Measurements from ENCODE around the gene OOSP3.
A peak's percentile ranks its signal among the peaks of the same experiment; 100 is the strongest.
"Not testable (repeated sequence)": the region's sequence is repeated elsewhere in the genome, so short reads cannot be mapped to it uniquely, and the experiment has no call there.

The OOSP3 gene, protein sequence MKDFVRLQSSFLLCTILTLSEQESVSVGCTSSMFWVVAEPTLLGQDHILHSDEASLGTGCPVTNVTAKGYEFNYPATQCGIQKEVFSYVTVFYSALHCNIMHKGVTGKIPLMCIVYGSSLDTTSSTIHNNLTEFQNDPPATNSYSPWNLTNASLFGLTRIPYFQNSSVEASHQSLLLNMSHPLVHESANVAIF

DNA sequence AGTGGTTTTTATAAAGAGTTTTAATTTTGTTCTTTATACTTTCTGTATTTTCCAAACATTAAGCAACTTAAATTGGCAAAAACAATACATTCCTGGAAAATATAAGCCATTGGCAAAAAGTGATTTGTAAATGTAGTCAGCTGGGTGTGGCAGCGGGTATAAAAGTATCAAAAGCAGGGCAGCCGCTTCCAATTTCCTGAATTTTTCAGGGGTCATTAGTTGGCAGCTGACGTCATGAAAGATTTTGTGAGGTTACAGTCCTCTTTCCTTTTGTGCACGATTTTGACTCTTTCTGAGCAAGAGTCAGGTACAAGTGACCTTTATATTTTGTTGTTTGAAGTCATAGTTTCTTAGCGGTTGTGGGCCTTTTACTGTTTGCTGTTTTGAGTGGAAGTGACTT lies at the start of gene OOSP3:
Gene OOSP3, plus strand, starts transcription at position 208 of the 400 bp plus-strand sequence. Its CDS starts 27 bp downstream, at position 235.
- no peak for DNase-seq

DNA sequence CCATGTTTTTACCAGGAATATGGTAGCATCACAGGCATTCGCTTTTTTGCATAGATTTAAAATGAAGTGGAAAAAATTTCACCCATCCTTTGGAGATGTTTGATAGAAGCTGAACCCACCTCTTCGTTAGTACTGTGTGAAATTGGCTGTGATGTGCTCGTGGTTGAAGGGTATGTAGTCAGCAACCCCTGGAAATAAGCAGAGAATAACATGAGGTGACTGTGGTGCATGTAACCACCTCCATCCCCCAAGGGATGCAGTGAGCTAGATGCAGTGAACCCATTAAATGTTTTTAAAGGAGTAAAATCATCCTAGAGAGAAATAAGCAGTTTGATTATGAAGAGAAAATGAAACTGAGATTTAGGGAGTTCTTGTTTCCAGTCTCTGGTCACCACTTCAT lies 49.2 kb upstream of the OOSP3 start:
- no peak for DNase-seq

DNA sequence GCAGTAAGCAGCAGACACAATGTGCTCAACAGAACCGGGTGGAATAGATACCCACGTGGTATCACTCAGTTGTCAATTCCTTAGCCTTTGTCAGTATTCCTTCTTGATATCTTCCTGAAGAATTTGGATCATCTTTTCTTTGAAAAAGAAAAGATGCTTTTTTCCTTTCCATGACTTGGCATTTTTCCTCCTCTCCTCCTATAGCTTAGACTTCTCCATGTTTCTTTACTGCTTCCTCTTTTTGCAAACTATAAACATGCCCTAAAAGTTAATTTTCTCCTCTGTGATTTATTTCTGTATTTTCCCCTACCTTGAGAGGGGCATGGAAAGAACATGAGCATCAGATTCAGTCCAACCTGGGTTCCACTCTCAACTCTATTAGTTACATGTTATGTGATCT lies 45.0 kb upstream of the OOSP3 start:
- DNase-seq, result no peak

DNA sequence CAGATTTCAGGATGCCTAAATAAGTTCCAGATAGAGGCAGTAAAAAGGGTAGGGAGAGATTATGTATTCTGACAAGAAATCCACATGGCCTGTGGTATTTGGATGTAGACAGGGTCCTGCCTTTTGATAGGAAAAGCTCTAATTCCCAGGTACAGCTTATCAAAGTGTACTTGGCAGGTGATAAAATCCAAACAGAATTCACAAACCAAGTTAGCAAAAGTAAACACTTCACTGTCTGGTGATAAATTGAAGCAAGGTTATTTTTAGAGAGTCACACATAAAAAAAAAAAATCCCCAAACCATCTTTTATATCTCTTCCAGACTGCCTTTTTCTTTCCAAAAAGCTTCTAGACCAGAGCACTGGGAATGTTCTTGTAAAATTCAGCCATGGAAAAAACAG lies 39.0 kb upstream of the OOSP3 start:
- no peak for DNase-seq

DNA sequence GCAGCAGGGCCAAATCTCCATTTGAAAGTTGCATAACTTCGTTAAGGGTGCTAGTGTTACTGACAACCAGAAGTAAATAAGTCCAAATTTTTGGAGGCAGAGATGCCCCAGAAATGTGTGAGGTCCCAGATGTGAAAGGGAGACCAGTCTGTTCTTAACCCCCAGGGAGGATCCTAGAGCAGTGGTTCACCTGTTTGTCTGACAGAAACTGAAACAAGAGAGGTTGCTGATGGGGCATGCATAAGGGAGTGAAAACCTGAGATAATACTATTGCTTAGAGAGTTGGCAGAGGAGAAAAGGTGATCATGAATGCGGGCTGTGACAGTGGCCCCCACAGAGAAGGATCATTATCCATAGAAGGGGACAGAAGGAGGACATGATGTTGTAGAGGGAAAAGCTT lies 37.1 kb upstream of the OOSP3 start:
- DNase-seq, result no peak

DNA sequence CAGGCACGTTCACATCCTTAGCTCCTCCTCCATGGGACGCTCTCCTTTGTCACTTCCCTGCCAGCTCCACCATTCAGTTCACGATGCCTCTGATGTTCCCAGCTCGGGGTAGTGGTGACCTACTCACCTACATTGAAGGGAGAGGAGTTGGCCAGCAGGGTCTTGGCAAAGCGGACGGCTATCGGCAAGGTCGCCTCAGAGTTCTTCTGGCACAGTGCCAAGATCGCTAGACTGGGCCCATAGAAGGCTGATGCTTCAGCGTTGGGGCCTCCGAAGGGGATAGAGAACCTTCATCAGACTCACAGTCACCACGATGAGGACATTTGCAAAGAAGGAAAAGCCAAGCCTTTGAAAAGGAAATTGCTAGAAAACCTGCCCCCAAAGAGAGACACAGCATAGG lies 36.3 kb upstream of the OOSP3 start:
- DNase-seq, result no peak

DNA sequence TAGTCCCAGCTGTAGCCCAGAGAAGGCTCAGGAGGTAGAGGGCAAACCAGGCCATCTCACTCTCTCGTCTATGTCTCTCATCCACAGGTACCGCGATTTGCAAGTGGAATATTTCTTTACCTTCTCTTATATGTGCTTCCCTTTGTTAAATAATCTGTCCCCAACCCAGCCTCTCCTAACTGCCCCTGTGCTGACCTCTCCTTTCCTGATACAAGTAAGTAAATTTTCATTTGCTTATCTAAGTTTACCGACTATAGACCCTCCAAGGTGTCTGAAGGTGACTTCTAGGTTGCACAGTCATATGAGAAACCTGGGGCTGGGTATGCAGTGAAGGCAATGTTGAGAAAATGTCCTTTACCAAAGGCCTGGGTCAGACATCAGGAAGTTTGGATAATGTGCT lies 33.2 kb upstream of the OOSP3 start, which contains the start of gene CBLIF:
Gene CBLIF, minus strand, starts transcription at position 101 of the 400 bp plus-strand sequence. Its CDS starts 46 bp downstream, at position 55.
- no peak for DNase-seq

DNA sequence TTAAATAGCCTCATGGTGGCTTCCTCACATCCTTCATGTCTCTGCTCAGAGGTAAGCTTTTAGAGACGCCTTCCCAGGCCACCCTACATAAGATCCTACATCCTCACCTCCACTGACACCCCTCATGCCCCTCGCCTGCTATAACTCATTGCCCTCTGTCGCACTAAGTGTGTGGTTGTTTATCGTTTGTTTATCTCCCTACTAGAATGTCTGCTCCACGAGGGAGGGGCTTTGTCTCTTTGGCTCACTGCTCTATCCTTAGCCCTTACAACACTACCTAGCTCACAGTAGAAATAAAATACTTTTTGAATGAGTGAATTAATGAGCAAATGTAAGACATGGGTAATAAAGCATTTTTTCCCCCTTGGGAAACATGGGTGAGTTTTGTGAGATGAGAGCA lies 32.0 kb upstream of the OOSP3 start:
- DNase-seq, result no peak

DNA sequence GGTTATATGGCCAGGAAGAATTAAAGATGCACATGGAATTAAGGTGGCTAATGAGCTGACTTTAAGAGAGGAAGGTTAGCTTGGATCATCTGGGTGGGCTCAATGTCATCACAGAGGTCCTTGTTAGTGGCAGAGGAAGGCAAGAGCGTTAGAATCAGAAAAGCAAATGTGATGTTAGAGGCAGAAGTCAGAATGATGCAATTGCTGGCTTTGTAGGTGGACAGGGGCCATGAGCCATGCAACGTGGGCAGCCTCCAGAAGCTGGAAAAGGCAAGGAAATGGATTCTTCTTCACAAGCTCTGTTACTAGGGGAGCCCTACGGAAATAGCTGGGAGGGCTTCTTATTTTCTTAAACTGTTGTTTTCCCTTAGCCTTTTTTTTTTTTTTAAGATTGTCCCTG lies 31.0 kb upstream of the OOSP3 start:
- DNase-seq, result no peak

DNA sequence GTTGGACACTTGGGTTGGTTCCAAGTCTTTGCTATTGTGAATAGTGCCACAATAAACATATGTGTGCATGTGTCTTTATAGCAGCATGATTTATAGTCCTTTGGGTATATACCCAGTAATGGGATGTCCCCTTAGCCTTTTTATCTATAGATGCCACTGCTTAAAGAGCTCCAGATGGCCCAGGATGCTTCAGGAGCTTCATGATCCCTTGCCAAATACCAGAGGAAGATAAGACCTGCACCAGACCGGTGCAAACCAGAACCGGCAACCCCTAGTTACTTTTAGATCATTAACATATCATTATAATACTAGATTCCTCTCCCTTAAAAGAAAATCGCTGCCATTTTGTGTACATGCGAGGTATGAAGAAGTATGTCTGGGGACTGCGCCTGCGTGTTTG lies 30.1 kb upstream of the OOSP3 start:
- not testable (repeated sequence) for DNase-seq

DNA sequence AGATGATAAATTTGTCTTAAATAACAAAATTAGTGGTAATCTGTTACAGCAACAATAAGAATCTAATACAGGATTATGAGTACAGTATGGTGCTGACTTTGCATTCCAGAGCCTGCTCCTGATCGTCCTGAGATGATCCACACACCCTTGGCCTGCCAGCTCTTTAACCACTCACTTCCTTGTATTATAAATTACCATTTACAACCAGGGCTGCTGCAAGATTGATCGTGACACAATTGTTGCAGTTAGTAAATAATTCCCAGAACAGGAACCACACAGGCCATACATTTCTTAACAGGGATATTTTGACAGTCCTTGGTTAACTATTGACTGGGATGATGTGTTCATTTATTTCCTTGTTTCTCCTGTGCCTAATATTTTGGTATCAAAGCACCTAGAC lies 29.5 kb upstream of the OOSP3 start:
- no peak for DNase-seq

DNA sequence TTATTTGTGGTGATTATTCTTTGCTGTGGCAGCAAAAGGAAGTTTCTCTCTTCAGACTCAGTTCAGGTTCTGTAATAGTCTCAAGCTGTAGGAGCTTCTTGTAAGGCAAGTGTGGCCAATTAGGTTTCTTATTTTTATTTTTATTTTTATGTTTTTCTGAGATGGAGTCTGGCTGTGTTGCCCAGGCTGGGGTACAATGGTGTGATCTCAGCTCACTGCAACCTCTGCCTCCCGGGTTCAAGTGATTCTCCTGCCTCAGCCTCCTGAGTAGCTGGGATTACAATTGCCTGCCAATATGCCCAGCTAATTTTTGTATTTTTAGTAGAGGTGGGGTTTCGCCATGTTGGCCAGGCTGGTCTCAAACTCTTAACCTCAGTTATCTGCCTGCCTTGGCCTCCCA lies 29.0 kb upstream of the OOSP3 start:
- DNase-seq, result not testable (repeated sequence)

DNA sequence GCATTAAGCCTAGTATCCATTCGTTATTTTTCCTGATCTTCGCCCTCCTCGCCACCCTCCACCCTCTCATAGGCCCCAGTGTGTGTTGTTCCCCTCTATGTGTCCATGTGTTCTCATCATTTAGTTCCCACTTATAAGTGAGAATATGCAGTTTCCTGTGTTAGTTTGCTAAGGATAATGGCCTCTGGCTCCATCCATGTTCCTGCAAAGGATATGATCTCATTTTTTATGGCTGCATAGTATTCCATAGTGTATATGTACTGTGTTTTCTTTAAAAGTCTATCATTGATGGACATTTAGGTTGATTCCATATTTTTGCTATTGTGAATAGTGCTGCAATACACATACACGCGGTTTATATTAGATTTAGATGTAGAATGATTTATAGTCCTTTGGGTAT lies 27.2 kb upstream of the OOSP3 start:
- DNase-seq, result not testable (repeated sequence)

DNA sequence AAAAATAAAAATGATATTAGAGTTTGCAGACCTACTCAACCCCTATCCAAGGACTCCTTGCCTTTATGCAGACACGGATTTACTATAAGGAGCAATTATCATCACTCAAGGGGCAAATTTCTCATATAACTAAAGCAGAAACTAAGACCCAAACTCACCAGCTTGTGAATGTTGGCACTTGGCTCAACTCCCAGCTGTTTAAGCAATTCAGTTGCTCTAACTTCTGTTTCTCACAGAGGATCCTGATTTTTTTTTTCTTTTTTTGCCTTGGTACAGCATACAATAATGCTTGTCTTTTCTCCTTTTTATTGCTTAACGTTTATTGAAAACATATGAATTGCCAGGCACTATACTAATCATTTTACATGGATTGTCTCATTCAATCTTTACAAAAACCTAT lies 23.7 kb upstream of the OOSP3 start:
- no peak for DNase-seq

DNA sequence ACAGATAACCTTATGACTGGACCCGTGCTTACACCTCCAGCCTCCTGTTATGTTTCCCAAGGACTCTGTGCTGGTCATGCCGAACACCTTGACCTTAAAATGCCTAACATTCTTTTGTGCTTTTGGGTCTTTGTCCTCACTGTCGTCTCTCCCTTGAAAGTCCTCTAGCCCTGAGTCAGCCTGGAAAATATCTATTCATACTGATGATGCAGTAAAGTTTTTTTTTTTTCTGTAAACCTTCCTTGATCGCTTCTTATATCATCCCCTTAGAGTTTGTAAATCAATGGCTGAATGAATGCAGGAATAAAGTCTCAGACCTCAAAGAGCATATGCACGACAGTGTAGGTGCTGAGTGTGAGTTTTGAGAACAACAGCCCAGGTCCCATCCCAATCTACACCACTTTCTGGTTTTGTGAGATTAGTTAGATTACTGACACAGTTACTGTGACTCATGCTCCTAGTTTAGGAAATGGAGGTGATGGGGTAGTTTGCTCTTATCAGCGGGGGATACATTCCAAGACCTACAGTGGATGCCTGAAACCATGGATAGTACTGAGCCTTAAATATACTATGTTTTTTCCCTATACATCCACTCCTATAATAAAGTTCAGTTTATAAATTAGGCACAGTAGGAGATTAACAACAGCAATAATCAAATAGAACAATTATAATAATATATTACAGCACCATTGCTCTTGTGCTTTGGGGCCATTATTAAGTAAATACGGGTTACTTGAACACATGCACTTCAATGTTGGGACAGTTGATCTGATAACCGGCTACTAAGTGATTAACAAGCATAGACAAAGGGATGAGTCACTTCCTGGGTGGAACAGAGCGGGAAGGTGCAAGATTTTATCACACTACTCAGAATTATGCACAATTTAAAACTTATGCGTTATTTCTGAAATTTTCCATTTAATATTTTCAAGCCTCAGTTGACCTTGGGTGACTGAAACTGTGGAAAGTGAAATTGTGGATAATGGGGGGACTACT lies 20.8 kb upstream of the OOSP3 start:
- peak; percentile 14 for DNase-seq

DNA sequence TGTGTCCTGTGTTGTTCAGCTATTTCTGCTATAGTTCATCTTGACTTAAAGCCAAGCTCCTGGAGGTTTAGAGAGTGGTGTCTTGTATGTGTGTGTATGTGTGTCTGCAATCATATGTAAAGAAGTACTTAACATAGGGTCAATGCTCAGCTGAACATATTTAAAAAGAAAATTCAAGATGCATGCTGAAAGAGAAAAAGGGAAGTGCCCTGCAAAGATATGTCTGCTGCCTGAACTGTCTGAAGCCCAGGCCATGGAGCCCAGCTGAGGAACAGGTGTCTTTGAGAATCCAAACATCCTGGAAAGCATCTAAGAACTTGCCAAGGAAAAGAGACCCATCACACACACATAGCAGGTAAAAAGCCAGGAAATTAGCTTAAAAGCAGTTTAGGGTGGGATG lies 18.9 kb upstream of the OOSP3 start:
- no peak for DNase-seq

DNA sequence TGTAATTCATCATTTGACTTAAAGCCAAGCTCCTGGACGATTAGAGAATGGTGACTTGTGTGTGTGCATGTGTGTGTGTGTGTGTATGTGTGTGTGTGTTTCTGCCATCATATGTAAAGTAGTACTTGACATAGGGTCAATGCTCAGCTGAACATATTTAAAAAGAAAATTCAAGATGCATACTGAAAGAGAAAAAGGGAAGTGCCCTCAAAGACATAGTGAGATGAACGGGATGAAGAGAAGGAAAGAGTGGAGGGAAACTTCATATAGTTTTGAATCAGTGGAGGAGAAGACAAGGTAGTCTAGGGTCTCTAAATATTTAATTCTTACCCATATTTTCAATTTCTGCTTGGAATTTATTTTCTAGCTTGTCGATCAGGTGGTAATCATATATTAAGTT lies 16.3 kb upstream of the OOSP3 start:
- DNase-seq, result no peak

DNA sequence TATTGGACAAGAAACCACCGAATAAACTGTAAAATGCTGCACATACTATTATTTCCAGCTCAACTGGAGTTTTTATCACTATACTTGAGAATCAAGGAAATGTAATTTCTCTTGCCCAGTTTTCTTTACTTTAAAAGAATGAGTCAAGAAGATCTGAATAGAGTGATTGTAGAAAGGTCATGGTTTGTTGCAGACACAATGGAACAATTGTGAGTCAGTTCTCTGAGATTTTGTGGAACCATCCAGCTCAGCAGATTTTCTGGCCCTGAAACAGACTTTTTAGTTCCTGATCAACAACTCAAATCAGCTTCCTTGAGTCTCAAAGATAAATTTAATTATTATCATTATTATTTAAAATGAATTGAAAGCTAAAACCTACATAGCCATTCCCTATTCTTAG lies 13.6 kb upstream of the OOSP3 start:
- no peak for DNase-seq

DNA sequence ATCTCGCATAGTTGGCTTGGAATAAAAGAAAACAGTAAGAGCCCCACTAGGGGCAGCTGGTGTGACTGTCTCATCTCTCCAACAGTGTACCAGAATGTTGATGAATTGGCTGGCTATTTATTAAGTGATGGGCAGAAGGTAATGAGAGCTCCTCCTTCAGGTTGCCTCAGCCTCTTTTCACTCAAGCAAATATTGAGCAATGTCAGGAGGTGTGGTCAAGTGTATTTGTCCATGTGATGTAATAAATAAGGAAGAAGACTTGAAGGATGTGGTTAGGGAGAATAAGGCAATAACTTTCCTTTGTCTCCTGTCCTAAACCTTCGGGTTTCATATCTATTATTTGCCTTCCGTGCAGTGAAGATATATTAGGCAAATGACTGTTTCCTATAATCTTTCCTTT lies 12.2 kb upstream of the OOSP3 start, which contains the start of gene TCN1:
Gene TCN1, minus strand, starts transcription at position 91 of the 400 bp plus-strand sequence. Its CDS starts 17 bp downstream, at position 74.
- no peak for DNase-seq

DNA sequence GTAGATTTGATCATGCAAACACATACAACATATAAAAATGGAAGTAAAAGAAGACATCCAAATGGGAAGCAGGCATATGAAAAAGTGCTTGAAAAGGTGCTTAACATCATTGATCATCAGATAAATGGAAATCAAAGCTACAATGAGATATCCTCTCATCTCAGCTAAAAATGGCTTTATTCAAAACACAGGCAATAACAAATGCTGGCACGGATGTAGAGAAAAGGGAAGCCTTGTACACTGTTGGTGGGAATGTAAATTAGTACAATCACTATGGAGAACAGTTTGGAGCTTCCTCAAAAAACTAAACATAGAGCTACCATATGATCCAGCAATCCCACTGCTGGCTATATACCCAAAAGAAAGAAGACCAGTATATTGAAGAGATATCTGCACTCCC lies 11.7 kb upstream of the OOSP3 start:
- no peak for DNase-seq

DNA sequence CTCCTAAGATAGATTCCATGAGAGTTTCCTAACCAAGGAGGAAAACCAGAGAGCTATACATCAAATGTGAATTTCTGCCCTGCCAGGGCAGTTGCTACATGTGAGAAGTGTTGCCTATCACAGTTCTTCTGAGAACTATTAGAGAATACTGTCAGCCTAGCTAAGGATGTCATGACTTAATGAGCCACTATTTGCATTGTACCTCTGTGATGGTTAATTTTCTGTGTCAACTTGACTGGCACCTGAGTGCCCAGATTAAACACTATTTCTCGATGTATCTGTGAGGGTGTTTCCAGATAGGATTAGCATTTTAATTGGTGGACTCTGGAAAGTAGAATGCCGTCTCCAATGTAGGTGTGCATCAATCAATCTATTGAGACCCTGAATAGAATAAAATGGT lies 10.6 kb upstream of the OOSP3 start:
- DNase-seq, result no peak

DNA sequence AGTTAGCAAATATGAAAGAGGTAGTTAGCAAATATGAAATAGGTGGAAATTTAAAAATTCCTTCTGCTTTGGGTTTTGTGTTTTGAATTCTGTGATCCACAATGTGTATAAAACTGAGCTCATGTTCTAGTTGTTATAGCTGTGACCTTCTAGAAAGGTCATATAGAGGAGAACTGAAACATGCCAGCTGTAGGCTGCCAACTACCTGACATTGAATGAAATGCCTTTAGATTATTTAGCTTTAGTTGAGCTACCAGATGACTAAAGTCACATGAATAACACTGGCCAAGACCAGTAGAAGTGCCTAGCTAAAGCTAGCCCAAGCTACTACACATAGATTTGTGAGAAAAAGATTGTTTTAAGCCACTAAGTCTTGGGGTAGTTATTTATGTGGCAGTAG lies 6.5 kb upstream of the OOSP3 start:
- no peak for DNase-seq

DNA sequence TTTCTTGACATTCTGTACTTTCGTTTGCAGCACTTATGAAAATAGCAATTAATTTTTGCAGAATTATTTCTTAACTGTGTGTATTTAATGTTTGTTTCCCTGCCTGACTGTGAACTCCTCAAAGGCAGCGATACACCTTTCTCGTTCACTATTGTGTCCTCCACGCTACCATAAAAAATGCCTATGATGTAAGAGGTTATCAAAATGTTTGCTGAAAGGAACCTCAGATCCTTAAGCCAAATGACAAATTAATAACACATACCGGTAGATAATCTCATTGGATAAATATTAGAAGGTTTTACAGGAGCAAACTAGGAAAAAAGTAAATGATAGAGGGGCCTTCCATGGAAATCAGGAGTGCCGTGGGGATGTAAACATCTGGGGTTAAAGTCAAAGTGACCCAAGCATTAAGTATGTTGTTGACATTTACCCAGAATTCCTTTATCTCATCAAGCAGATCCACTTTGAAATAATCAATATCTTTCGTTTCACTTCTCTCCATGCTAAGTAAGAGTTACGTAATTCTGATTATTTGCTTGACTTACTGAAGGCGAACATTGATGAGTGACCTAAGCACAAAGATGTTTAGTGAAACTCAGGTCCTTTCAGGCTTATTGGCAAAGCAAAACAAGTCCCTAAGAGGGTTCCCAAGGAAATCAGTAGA lies 2.6 kb upstream of the OOSP3 start:
- DNase-seq, result no peak

DNA sequence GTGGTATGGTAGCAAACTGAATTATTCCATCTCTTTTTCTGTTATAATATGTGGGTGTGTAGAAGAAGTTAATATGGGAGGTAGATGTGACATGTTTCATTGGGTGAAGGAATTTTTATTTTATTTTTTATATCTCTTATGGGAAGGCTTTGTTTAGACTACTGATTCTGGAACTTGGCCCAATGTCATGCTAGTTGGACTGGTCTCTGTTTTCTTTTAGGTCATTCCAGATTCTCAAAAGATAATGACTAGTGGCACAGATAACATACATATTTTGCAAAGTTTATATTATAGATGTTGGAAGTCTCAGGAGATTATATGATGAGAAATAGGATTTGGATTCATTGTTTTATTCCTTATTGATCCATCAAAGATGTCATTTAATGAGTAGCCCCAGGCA lies 1.3 kb upstream of the OOSP3 start:
- no peak for DNase-seq
